ENCODE data around the gene PTCRA.

DNA sequence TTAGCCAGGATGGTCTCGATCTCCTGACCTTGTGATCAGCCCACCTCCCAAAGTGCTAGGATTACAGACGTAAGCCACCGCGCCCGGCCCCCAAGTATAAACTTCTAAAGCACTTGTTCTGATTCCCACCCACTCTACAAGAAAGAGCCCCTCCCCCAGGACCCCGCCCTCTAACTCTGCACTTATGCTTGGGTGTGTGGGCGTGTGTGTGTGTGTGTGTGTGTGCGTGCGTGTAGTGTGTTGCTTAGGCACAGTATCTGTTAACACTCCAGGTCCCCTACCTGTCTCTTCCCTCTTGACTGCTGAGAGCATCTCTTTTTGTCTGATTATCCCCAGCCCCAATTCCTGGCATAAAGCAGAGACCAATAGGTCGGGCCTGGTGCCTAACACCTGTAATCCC lies 6.0 kb upstream of the PTCRA start:
- TF ChIP-seq POLR2A (IDR thresholded peaks at IDR 0.05) (no peak), EP300 (IDR thresholded peaks at IDR 0.05) (no peak), POLR2AphosphoS5 (IDR thresholded peaks at IDR 0.05) (no peak)
- TF ChIP-seq, protein P1, sequence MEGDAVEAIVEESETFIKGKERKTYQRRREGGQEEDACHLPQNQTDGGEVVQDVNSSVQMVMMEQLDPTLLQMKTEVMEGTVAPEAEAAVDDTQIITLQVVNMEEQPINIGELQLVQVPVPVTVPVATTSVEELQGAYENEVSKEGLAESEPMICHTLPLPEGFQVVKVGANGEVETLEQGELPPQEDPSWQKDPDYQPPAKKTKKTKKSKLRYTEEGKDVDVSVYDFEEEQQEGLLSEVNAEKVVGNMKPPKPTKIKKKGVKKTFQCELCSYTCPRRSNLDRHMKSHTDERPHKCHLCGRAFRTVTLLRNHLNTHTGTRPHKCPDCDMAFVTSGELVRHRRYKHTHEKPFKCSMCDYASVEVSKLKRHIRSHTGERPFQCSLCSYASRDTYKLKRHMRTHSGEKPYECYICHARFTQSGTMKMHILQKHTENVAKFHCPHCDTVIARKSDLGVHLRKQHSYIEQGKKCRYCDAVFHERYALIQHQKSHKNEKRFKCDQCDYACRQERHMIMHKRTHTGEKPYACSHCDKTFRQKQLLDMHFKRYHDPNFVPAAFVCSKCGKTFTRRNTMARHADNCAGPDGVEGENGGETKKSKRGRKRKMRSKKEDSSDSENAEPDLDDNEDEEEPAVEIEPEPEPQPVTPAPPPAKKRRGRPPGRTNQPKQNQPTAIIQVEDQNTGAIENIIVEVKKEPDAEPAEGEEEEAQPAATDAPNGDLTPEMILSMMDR (IDR thresholded peaks at IDR 0.05): no peak

Measured in suprapubic skin (tissue), 4 donors.